ENCODE measurements around the gene GGA2. TPM values are rescaled to one million over a fixed set of nuclear protein-coding genes. Genes with fewer than 3 reads are reported as not detected.

Gene GGA2
- polyA plus RNA-seq, 1 experiment, result 19.0 TPM

DNA sequence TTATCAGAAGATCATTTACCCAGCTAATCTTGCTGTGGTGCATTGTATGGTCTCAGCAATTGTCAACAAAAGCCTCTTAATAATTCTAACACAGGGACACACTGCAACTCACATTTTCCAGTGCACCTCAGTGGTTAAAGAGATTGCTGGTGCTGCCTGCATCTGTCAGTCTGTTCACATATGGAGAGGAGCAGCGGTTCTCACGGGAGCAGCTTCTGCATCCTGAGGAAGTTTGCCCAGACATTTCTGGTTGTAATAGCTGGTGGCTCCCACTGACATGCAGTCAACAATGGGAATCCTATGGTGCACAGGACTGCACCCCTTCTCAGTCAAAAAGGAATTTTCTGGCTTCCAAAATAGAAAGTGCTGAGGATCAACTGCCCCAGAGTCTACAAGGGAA lies 7.8 kb downstream of the GGA2 start:
- no peak for DNase-seq (ENCODE audit: low read depth)
- POLR2A ChIA-PET, result no interaction called here
- CTCF ChIA-PET, result no interaction called here
- TF ChIP-seq CTCF (IDR thresholded peaks at IDR 0.05; ENCODE audit: insufficient read depth, low read depth, low read length), result no peak
- no peak overlapping the region for H3K4me3 ChIP-seq (ENCODE audit: low read depth, low read length)
- peaks cover 1% of the 10 kb centered on the region; the same call in 1 of the 2 replicates for H3K36me3 ChIP-seq (ENCODE audit: control insufficient read depth, insufficient read depth, low read length)
- H3K27me3 ChIP-seq (ENCODE audit: control insufficient read depth, insufficient read depth, low read length), result no peaks in the 10 kb centered on the region

DNA sequence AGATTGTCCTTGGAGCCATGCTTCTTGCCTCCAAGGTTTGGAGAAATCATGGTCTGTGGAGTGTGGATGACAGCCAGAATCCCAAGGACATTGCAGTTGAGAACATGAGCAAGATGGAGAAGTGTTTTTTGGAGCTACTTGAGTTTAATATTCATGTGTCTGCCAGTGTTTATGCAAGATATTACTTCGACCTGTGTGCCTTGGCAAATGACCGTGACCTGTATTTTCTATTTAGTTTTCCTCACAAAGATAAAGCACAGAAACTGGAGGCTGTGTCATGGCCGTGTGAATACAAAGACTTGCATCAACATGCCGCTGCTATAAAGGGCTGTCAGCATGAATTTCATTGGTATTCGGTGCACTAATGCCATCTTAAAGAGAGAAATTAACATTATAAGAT lies 9.0 kb downstream of the GGA2 start:
- H3K36me3 ChIP-seq (ENCODE audit: control insufficient read depth, insufficient read depth, low read length), result peaks cover 1% of the 10 kb centered on the region; the same call in 1 of the 2 replicates
- no peaks in the 10 kb centered on the region for H3K27me3 ChIP-seq (ENCODE audit: control insufficient read depth, insufficient read depth, low read length)
- no peak for DNase-seq (ENCODE audit: low read depth)
- TF ChIP-seq CTCF (IDR thresholded peaks at IDR 0.05; ENCODE audit: insufficient read depth, low read depth, low read length), result no peak
- POLR2A ChIA-PET, result no interaction called here
- CTCF ChIA-PET, result no interaction called here
- H3K4me3 ChIP-seq (ENCODE audit: low read depth, low read length), result no peak overlapping the region

DNA sequence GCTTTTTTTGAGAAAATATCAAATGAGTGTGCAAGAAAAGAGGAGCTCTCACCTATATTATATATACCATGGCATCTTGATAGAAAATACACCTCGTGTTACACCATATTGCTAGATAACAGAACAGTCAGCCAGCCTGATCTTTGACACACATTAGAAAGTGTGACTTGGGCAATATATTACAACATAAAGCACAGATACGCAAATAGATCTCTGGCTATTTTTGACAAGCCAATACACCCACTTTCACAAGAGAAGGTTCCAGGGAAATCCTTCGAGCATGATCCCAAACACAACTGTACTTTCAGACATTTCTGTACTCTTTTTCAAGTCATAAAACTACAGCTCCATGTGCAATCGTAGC lies 9.4 kb downstream of the GGA2 start:
- POLR2A ChIA-PET, result no interaction called here

GRCh38 chr16:23500212-23500861 lies 10.0 kb downstream of the GGA2 start:
- no peak for TF ChIP-seq CTCF (IDR thresholded peaks at IDR 0.05; ENCODE audit: insufficient read depth, low read depth, low read length)
- CTCF ChIA-PET, result no interaction called here

More for the DNA sequence above, 9.4 kb downstream of the GGA2 start:
- Histone ChIP-seq H3K4me3 (ENCODE audit: low read depth, low read length) (no peak overlapping the region), H3K27me3 (ENCODE audit: control insufficient read depth, insufficient read depth, low read length) (no peaks in the 10 kb centered on the region), H3K36me3 (ENCODE audit: control insufficient read depth, insufficient read depth, low read length) (peaks cover 1% of the 10 kb centered on the region; the same call in 1 of the 2 replicates)
- TF ChIP-seq CTCF (IDR thresholded peaks at IDR 0.05; ENCODE audit: insufficient read depth, low read depth, low read length), result no peak
- CTCF ChIA-PET, result no interaction called here
- no peak for DNase-seq (ENCODE audit: low read depth)

GRCh38 chr16:23499801-23500200 lies 10.5 kb downstream of the GGA2 start:
- ChIA-PET CTCF (no interaction called here), POLR2A (no interaction called here)

More at GRCh38 chr16:23500212-23500861, 10.0 kb downstream of the GGA2 start:
- H3K27me3 ChIP-seq (ENCODE audit: control insufficient read depth, insufficient read depth, low read length), result no peaks in the 10 kb centered on the region
- POLR2A ChIA-PET, result no interaction called here
- DNase-seq (ENCODE audit: low read depth), result no peak
- H3K36me3 ChIP-seq (ENCODE audit: control insufficient read depth, insufficient read depth, low read length), result peaks cover 2% of the 10 kb centered on the region; the same call in 1 of the 2 replicates
- no peak overlapping the region for H3K4me3 ChIP-seq (ENCODE audit: low read depth, low read length)

More at GRCh38 chr16:23499801-23500200, 10.5 kb downstream of the GGA2 start:
- H3K27me3 ChIP-seq (ENCODE audit: control insufficient read depth, insufficient read depth, low read length), result no peaks in the 10 kb centered on the region
- DNase-seq (ENCODE audit: low read depth), result no peak
- TF ChIP-seq CTCF (IDR thresholded peaks at IDR 0.05; ENCODE audit: insufficient read depth, low read depth, low read length), result no peak
- peaks cover 2% of the 10 kb centered on the region; the same call in 1 of the 2 replicates for H3K36me3 ChIP-seq (ENCODE audit: control insufficient read depth, insufficient read depth, low read length)
- H3K4me3 ChIP-seq (ENCODE audit: low read depth, low read length), result no peak overlapping the region

Measured in BJ (cell line).